Naive B cell (primary cell): ENCODE results near the gene AIF1. TPM values are rescaled to one million over a fixed set of nuclear protein-coding genes. Genes with fewer than 3 reads are reported as not detected.

Source experiments
- ATAC-seq, 2 donors: fragments of 150-1000 bp; cut with Tn5 transposase; 2 replicates each; pipeline ENCODE4 v1.10.0; 2021; ENCODE audit warnings: low read depth in 2 of 2, mild to moderate bottlenecking in 2 of 2, moderate library complexity in 2 of 2
- DNase-seq: peaks from one replicate; pipeline ENCODE4 v3.0.0; 2022
- H3K27ac Mint-ChIP-seq, 6 donors: one replicate each; pipeline ENCODE4 v1.8.0; 2020 to 2022; ENCODE audit warnings: mild to moderate bottlenecking in 6 of 6, mixed read lengths in 6 of 6, moderate library complexity in 5 of 6, inconsistent platforms in 2 of 6
- H3K27me3 Mint-ChIP-seq, 3 donors: one replicate each; pipeline ENCODE4 v1.8.0; 2021 to 2022; ENCODE audit warnings: mixed read lengths in 3 of 3, mild to moderate bottlenecking in 1 of 3
- H3K36me3 Mint-ChIP-seq, 2 donors: one replicate each; pipeline ENCODE4 v1.8.0; 2020 to 2022; ENCODE audit warnings: mixed read lengths in 2 of 2, inconsistent platforms in 1 of 2, mild to moderate bottlenecking in 1 of 2
- H3K4me1 Mint-ChIP-seq, 3 donors: one replicate each; pipeline ENCODE4 v1.8.0; 2020 to 2022; ENCODE audit warnings: mixed read lengths in 3 of 3, inconsistent platforms in 1 of 3, mild to moderate bottlenecking in 1 of 3, moderate library complexity in 1 of 3
- H3K4me3 Mint-ChIP-seq, 8 donors: one replicate each; pipeline ENCODE4 v1.8.0; 2020 to 2022; ENCODE audit warnings: mild to moderate bottlenecking in 8 of 8, mixed read lengths in 8 of 8, moderate library complexity in 8 of 8, inconsistent platforms in 2 of 8
- H3K9me3 Mint-ChIP-seq, 7 donors: one replicate each; pipeline ENCODE4 v1.8.0; 2020 to 2022; ENCODE audit warnings: mixed read lengths in 7 of 7, mild to moderate bottlenecking in 5 of 7, inconsistent platforms in 2 of 7, moderate library complexity in 1 of 7
- polyA plus RNA-seq, 6 donors: library from polyadenylated mRNA; unstranded; fragments of 300-500 nt; fragmentation: Illumina TruSeq; gene quantifications; one replicate each; pipeline ENCODE4 v1.2.3, GENCODE V29; 2021; ENCODE audit warnings: low read depth in 6 of 6

The AIF1 gene
- 10 to 100 TPM in 1 of 6 donors, 1 to 10 TPM in 4, under 1 TPM in 1; 0.50 to 14.4 (median 3.5) TPM for polyA plus RNA-seq

DNA sequence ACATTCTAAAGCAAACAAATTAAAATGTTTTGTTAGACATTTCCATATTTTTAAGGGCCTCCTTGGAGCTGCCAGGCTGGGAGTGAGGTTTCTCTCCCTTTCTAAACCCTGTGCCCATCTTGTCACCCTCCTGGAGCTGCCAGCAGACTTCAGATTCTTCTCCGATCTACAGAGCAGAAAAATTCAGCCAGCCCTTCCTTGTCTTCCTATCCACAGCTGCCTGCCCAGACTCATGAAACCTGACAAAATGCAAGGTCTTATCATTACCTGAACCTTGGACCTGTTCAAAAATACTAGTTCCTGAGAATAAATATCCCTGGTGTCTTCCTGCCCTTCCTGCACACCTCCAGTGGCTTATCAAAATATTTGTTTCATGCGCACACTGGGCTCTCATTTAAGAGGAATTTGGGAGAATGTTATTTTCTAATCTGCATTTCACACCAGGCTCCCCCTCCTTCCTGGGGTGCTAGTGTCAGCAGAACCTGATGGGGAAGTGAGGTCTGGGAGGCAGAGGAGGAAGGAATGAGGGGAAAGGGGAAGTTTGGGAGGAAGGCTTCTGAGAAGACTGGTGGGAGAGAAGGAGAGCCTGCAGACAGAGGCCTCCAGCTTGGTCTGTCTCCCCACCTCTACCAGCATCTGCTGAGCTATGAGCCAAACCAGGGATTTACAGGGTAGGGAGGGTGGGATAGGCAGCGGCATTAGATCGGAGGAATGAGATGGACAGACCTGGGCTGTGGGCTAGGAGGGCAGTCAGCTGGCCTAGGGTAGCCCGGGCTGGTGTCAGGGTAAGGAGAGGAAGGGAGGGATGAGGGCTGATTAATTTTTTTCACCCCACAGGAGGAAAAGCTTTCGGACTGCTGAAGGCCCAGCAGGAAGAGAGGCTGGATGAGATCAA lies at the start of gene AIF1:
Gene AIF1 (plus strand): TSS at position 551 of the 895 bp plus-strand sequence. CDS start 96 bp downstream, at position 647.
- Mint-ChIP-seq H3K27me3 (no peaks in the 10 kb centered on the region), H3K4me3 (peak within 1 kb of the TSS; percentile 54 to 88 (median 68)), H3K36me3 (no peaks in the 10 kb centered on the region), H3K4me1 (peaks cover 29 to 41% (median 31%) of the 10 kb centered on the region in 3 donors), H3K27ac (peak within 1 kb of the TSS; percentile 60 to 92 (median 86)), H3K9me3 (no peaks in the 10 kb centered on the region)
- DNase-seq, result no peak
- ATAC-seq, result peak; percentile 24 to 38

DNA sequence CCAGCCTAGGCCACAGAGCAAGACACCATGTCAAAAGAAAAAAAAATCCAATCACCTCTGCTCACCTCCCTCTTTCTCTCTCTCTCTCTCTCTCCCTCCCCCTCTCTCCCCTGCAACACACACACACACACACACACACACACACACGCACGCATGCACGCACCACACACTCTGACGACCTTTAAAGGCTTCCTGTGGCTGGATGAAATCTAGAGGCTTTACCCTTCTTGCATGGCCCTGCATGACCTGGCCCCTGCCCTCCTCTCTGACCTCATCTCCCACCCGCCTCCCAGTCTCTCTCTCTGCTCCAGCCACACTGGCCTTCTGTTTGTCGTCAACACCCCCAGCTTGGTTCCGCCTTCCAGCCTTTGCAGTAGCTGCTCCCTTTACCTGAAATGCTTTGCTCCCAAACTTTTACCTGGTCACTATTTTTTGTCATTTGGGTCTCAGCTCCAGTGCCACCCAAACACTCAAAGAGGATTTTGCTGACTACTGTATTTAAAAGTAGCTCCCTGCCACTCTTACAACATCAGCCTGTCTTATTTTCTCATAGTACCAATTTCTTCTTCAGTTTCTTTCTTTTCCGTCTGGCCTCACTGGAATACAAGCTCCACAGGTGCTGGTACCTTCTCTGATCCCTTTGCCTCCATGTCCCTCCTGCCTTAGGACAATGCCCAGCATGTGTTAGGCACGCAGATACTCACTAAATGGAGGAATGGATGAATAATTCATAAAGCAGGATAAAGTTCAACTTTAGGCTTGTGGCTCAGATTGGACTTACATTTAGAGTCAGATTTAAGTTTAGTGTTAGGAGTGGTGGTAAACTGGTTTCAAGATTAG lies 47.3 kb upstream of the AIF1 start:
- DNase-seq, result no peak
- Mint-ChIP-seq H3K9me3 (no peaks in the 10 kb centered on the region), H3K27ac (peak overlapping the region; percentile 95 to 99 (median 98)), H3K36me3 (peaks cover 5 to 10% of the 10 kb centered on the region in 2 donors), H3K27me3 (no peaks in the 10 kb centered on the region), H3K4me1 (peaks cover 67 to 94% (median 78%) of the 10 kb centered on the region in 3 donors), H3K4me3 (peak overlapping the region; percentile 50 to 77 (median 70))
- ATAC-seq, result no peak

DNA sequence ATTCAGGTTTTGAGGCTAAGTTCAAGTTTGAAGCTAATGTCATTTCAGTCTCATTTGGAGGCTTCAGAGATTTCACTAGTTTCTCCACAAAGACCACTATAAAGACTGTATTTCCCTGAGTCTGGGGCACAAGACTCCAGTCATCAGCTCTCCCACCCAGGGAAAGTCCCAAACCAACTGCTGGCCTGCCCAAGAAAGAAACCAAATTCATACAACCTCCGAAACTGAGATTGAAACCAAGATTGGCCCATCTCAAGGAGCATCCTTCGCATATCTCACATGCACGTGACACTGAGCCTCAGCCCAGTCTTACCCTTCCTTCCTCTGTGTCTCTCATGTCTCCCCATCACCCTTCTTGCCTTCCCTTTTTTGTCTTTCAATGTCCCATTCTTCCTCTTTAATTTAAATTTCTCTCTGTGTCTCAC lies 46.5 kb upstream of the AIF1 start:
- peaks cover 69 to 94% (median 80%) of the 10 kb centered on the region in 3 donors for H3K4me1 Mint-ChIP-seq
- ATAC-seq (peak; percentile 81 to 86), DNase-seq (peak; percentile 87)
- peaks cover 0 to 6% of the 10 kb centered on the region in 2 donors for H3K36me3 Mint-ChIP-seq
- peak overlapping the region; percentile 95 to 99 (median 98) for H3K27ac Mint-ChIP-seq
- peak overlapping the region; percentile 50 to 77 (median 70) for H3K4me3 Mint-ChIP-seq
- H3K27me3 Mint-ChIP-seq, result no peaks in the 10 kb centered on the region
- no peaks in the 10 kb centered on the region for H3K9me3 Mint-ChIP-seq

DNA sequence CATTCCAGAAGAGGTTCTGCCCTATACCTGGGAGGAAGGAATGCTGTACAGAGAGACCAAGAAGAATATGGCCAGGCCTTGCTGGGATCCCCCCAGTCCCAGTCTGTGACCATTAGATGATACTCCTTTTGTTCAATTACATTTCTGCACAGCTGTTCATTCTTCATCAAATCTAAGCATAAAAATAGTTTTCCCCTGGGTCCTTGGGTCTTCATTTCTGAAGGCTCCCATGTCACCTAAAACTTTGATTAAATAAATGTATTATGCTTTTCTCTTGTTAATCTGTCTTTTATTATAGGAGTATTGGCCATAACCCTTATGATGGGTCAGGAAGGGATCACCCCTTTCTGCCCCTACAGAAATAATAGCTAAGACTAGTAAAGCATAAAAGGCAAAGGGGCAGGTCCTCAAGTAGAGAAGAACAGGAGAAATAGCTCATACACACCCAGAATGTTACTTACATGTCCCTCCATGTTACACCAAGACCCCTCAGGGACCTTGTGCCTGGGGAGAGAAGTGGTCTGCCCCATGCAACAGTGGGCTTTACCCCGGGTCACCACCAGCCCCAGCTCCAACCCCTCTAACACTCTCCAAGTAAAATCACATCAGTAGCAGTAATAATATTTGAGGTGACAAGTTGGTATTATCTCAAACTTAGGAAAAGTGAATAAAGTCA lies 45.0 kb upstream of the AIF1 start:
- Mint-ChIP-seq H3K9me3 (no peaks in the 10 kb centered on the region), H3K36me3 (no peaks in the 10 kb centered on the region), H3K27me3 (no peaks in the 10 kb centered on the region), H3K4me3 (peak overlapping the region in 6 of 8 donors; percentile 15 to 94 (median 44)), H3K4me1 (peaks cover 73 to 98% (median 83%) of the 10 kb centered on the region in 3 donors), H3K27ac (peak overlapping the region in 5 of 6 donors; percentile 7 to 98 (median 91))
- ATAC-seq (no peak), DNase-seq (no peak)

DNA sequence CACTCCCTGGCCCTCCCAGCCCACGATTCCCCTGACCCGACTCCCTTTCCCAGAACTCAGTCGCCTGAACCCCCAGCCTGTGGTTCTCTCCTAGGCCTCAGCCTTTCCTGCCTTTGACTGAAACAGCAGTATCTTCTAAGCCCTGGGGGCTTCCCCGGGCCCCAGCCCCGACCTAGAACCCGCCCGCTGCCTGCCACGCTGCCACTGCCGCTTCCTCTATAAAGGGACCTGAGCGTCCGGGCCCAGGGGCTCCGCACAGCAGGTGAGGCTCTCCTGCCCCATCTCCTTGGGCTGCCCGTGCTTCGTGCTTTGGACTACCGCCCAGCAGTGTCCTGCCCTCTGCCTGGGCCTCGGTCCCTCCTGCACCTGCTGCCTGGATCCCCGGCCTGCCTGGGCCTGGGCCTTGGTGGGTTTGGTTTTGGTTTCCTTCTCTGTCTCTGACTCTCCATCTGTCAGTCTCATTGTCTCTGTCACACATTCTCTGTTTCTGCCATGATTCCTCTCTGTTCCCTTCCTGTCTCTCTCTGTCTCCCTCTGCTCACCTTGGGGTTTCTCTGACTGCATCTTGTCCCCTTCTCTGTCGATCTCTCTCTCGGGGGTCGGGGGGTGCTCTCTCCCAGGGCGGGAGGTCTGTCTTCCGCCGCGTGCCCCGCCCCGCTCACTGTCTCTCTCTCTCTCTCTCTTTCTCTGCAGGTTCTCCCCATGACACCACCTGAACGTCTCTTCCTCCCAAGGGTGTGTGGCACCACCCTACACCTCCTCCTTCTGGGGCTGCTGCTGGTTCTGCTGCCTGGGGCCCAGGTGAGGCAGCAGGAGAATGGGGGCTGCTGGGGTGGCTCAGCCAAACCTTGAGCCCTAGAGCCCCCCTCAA lies 42.8 kb upstream of the AIF1 start, which contains the start of gene LTA:
Gene LTA (plus strand): TSS at position 249 of the 871 bp plus-strand sequence. CDS start 454 bp downstream, at position 703.
- ATAC-seq (peak; percentile 63 to 66), DNase-seq (peak; percentile 75)
- Mint-ChIP-seq H3K36me3 (no peaks in the 10 kb centered on the region), H3K4me3 (peak within 1 kb of the TSS; percentile 89 to 100 (median 96)), H3K27me3 (no peaks in the 10 kb centered on the region), H3K4me1 (peaks cover 87 to 99% (median 97%) of the 10 kb centered on the region in 3 donors), H3K9me3 (no peaks in the 10 kb centered on the region), H3K27ac (peak within 1 kb of the TSS; percentile 96 to 100 (median 98))

DNA sequence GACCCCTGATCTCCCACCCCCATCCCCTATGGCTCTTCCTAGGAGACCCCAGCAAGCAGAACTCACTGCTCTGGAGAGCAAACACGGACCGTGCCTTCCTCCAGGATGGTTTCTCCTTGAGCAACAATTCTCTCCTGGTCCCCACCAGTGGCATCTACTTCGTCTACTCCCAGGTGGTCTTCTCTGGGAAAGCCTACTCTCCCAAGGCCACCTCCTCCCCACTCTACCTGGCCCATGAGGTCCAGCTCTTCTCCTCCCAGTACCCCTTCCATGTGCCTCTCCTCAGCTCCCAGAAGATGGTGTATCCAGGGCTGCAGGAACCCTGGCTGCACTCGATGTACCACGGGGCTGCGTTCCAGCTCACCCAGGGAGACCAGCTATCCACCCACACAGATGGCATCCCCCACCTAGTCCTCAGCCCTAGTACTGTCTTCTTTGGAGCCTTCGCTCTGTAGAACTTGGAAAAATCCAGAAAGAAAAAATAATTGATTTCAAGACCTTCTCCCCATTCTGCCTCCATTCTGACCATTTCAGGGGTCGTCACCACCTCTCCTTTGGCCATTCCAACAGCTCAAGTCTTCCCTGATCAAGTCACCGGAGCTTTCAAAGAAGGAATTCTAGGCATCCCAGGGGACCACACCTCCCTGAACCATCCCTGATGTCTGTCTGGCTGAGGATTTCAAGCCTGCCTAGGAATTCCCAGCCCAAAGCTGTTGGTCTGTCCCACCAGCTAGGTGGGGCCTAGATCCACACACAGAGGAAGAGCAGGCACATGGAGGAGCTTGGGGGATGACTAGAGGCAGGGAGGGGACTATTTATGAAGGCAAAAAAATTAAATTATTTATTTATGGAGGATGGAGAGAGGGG lies 41.6 kb upstream of the AIF1 start:
- DNase-seq (no peak), ATAC-seq (no peak)
- Mint-ChIP-seq H3K36me3 (no peaks in the 10 kb centered on the region), H3K27me3 (no peaks in the 10 kb centered on the region), H3K4me3 (peak overlapping the region; percentile 89 to 100 (median 96)), H3K27ac (peak overlapping the region; percentile 95 to 100 (median 97)), H3K9me3 (no peaks in the 10 kb centered on the region), H3K4me1 (peaks cover 80 to 97% (median 93%) of the 10 kb centered on the region in 3 donors)

DNA sequence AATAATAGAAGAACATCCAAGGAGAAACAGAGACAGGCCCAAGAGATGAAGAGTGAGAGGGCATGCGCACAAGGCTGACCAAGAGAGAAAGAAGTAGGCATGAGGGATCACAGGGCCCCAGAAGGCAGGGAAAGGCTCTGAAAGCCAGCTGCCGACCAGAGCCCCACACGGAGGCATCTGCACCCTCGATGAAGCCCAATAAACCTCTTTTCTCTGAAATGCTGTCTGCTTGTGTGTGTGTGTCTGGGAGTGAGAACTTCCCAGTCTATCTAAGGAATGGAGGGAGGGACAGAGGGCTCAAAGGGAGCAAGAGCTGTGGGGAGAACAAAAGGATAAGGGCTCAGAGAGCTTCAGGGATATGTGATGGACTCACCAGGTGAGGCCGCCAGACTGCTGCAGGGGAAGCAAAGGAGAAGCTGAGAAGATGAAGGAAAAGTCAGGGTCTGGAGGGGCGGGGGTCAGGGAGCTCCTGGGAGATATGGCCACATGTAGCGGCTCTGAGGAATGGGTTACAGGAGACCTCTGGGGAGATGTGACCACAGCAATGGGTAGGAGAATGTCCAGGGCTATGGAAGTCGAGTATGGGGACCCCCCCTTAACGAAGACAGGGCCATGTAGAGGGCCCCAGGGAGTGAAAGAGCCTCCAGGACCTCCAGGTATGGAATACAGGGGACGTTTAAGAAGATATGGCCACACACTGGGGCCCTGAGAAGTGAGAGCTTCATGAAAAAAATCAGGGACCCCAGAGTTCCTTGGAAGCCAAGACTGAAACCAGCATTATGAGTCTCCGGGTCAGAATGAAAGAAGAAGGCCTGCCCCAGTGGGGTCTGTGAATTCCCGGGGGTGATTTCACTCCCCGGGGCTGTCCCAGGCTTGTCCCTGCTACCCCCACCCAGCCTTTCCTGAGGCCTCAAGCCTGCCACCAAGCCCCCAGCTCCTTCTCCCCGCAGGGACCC lies 40.6 kb upstream of the AIF1 start:
- no peak for ATAC-seq
- Mint-ChIP-seq H3K4me3 (peak overlapping the region; percentile 89 to 100 (median 98)), H3K9me3 (no peaks in the 10 kb centered on the region), H3K36me3 (no peaks in the 10 kb centered on the region), H3K27me3 (no peaks in the 10 kb centered on the region), H3K4me1 (peaks cover 81 to 97% (median 93%) of the 10 kb centered on the region in 3 donors), H3K27ac (peak overlapping the region; percentile 79 to 99 (median 97))
- DNase-seq, result no peak

DNA sequence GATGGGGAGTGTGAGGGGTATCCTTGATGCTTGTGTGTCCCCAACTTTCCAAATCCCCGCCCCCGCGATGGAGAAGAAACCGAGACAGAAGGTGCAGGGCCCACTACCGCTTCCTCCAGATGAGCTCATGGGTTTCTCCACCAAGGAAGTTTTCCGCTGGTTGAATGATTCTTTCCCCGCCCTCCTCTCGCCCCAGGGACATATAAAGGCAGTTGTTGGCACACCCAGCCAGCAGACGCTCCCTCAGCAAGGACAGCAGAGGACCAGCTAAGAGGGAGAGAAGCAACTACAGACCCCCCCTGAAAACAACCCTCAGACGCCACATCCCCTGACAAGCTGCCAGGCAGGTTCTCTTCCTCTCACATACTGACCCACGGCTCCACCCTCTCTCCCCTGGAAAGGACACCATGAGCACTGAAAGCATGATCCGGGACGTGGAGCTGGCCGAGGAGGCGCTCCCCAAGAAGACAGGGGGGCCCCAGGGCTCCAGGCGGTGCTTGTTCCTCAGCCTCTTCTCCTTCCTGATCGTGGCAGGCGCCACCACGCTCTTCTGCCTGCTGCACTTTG lies 39.6 kb upstream of the AIF1 start, which contains the start of gene TNF:
Gene TNF (plus strand): TSS at position 231 of the 567 bp plus-strand sequence. CDS start 177 bp downstream, at position 408.
- Mint-ChIP-seq H3K4me1 (peaks cover 84 to 97% (median 93%) of the 10 kb centered on the region in 3 donors), H3K4me3 (peak within 1 kb of the TSS; percentile 89 to 100 (median 98)), H3K27ac (peak within 1 kb of the TSS; percentile 87 to 99 (median 97)), H3K27me3 (no peaks in the 10 kb centered on the region), H3K36me3 (peaks cover 0 to 8% of the 10 kb centered on the region in 2 donors), H3K9me3 (no peaks in the 10 kb centered on the region)
- peak; percentile 20 to 32 for ATAC-seq
- DNase-seq, result peak; percentile 65

DNA sequence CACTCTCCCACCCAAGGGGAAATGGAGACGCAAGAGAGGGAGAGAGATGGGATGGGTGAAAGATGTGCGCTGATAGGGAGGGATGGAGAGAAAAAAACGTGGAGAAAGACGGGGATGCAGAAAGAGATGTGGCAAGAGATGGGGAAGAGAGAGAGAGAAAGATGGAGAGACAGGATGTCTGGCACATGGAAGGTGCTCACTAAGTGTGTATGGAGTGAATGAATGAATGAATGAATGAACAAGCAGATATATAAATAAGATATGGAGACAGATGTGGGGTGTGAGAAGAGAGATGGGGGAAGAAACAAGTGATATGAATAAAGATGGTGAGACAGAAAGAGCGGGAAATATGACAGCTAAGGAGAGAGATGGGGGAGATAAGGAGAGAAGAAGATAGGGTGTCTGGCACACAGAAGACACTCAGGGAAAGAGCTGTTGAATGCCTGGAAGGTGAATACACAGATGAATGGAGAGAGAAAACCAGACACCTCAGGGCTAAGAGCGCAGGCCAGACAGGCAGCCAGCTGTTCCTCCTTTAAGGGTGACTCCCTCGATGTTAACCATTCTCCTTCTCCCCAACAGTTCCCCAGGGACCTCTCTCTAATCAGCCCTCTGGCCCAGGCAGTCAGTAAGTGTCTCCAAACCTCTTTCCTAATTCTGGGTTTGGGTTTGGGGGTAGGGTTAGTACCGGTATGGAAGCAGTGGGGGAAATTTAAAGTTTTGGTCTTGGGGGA lies 38.9 kb upstream of the AIF1 start:
- H3K27me3 Mint-ChIP-seq, result no peaks in the 10 kb centered on the region
- ATAC-seq, result peak in 1 of 2 donors; percentile 8
- peak overlapping the region; percentile 6 to 99 (median 97) for H3K27ac Mint-ChIP-seq
- peaks cover 85 to 95% (median 92%) of the 10 kb centered on the region in 3 donors for H3K4me1 Mint-ChIP-seq
- H3K36me3 Mint-ChIP-seq, result peaks cover 3 to 15% of the 10 kb centered on the region in 2 donors
- H3K4me3 Mint-ChIP-seq, result peak overlapping the region; percentile 89 to 100 (median 98)
- no peaks in the 10 kb centered on the region for H3K9me3 Mint-ChIP-seq
- DNase-seq, result no peak
